Peyer's patch (tissue), 4 donors: ENCODE measurements around the gene EDIL3. TPM values are rescaled to one million over a fixed set of nuclear protein-coding genes. Genes with fewer than 3 reads are reported as not detected.
"Not testable (repeated sequence)": the region's sequence is repeated elsewhere in the genome, so short reads cannot be mapped to it uniquely, and the experiment has no call there.

Source experiments
- DNase-seq, 3 donors: peaks; one replicate each; pipeline ENCODE4 v3.0.0-alpha.2; 2017 to 2019
- H3K27ac ChIP-seq, 4 donors: fragments of 200-600 bp; sonication (generic); one replicate each; pipeline ENCODE4 v1.5.1; 2016 to 2019
- H3K27me3 ChIP-seq, 2 donors: fragments of 200-600 bp; sonication (generic); one replicate each; pipeline ENCODE4 v1.5.1; 2019
- H3K36me3 ChIP-seq, 3 donors: fragments of 200-600 bp; sonication (generic); one replicate each; pipeline ENCODE4 v1.5.1; 2016 to 2019
- H3K4me1 ChIP-seq, 4 donors: fragments of 200-600 bp; sonication (generic); one replicate each; pipeline ENCODE4 v1.5.1; 2016 to 2019
- H3K4me3 ChIP-seq, 4 donors: fragments of 200-600 bp; sonication (generic); 1 replicate in 3 of 4; 2 replicates in 1 of 4; pipeline ENCODE4 v1.5.1; 2016 to 2019; ENCODE audit warnings: mild to moderate bottlenecking in 1 of 4
- H3K9me3 ChIP-seq, 4 donors: fragments of 200-600 bp; sonication (generic); one replicate each; pipeline ENCODE4 v1.5.1; 2016 to 2019; ENCODE audit warnings: mild to moderate bottlenecking in 1 of 4
- POLR2A ChIP-seq, 2 donors: fragments of 450-650 bp; IDR thresholded peaks; one replicate each; pipeline ENCODE4 v1.5.1; 2017; ENCODE audit warnings: antibody characterized with exemption in 2 of 2, mild to moderate bottlenecking in 2 of 2, moderate library complexity in 2 of 2
- total RNA-seq, 4 donors: library from RNA; depleted of rRNA; stranded (reverse); fragments of >200 nt; gene quantifications; one replicate each; pipeline ENCODE4 v1.1.0, GENCODE V29; 2016
- TF ChIP-seq, protein P1 (sequence below), 6 experiments: fragments of 450-650 bp in 4 of 6; fragments of 200-600 bp in 2 of 6; sonication (generic) in 1 of 6; IDR thresholded peaks; one replicate each; pipeline ENCODE4 v1.5.1; 2017 to 2019; ENCODE audit warnings: antibody characterized with exemption in 6 of 6, mild to moderate bottlenecking in 3 of 6, moderate library complexity in 1 of 6

Gene EDIL3
- total RNA-seq, 4 donors from 2014 or later, result 6.0 to 18.2 (median 6.4) TPM

DNA sequence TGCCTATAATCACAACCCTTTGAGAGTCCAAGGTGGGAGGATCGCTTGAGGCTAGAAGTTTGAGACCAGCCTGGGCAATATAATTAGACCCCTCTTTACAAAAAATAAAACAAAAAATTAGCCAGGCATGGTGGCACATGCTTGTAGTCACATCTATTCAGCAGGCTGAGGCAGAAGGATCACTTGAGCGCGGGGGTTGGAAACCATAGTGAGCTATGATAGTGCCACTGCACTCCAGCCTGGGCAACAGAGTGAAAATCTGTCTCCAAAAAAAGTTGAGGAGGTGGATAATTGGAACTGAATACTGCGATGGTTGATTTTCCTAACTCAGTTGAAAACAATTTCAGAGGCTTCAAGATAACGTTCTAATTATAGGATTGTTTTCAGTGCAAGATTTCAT, 52.6 kb downstream of the EDIL3 start:
- no peak for DNase-seq
- Histone ChIP-seq H3K27ac (no peak overlapping the region), H3K27me3 (no peaks in the 10 kb centered on the region), H3K36me3 (no peaks in the 10 kb centered on the region), H3K4me1 (no peaks in the 10 kb centered on the region), H3K4me3 (no peak overlapping the region), H3K9me3 (no peaks in the 10 kb centered on the region)
- TF ChIP-seq POLR2A (IDR thresholded peaks at IDR 0.05), result no peak
- TF ChIP-seq, protein P1, sequence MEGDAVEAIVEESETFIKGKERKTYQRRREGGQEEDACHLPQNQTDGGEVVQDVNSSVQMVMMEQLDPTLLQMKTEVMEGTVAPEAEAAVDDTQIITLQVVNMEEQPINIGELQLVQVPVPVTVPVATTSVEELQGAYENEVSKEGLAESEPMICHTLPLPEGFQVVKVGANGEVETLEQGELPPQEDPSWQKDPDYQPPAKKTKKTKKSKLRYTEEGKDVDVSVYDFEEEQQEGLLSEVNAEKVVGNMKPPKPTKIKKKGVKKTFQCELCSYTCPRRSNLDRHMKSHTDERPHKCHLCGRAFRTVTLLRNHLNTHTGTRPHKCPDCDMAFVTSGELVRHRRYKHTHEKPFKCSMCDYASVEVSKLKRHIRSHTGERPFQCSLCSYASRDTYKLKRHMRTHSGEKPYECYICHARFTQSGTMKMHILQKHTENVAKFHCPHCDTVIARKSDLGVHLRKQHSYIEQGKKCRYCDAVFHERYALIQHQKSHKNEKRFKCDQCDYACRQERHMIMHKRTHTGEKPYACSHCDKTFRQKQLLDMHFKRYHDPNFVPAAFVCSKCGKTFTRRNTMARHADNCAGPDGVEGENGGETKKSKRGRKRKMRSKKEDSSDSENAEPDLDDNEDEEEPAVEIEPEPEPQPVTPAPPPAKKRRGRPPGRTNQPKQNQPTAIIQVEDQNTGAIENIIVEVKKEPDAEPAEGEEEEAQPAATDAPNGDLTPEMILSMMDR (IDR thresholded peaks at IDR 0.05), result no peak

DNA sequence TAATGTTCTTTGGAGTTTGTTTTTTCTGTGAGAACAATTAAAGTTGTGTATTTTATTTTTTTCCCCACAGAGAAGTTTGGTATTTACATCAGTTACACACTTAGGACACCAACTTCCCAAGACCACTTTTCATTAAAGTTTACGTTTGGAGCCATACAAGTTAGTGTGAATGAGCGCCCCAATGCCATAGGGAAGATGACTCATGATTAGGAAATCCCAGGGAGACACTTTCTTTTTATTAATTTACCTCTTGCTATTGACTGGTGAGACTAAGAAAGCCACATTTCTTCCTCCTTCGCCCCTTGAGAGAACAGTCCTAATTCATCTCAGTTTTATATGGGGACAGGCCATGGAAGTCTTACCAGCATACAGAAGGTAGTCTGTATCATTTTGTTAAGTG, 57.1 kb downstream of the EDIL3 start:
- Histone ChIP-seq H3K4me3 (no peak overlapping the region), H3K4me1 (no peaks in the 10 kb centered on the region), H3K27me3 (no peaks in the 10 kb centered on the region), H3K9me3 (no peaks in the 10 kb centered on the region), H3K27ac (no peak overlapping the region), H3K36me3 (no peaks in the 10 kb centered on the region)
- TF ChIP-seq, protein P1 (IDR thresholded peaks at IDR 0.05), result no peak
- TF ChIP-seq POLR2A (IDR thresholded peaks at IDR 0.05), result no peak
- DNase-seq, result no peak

DNA sequence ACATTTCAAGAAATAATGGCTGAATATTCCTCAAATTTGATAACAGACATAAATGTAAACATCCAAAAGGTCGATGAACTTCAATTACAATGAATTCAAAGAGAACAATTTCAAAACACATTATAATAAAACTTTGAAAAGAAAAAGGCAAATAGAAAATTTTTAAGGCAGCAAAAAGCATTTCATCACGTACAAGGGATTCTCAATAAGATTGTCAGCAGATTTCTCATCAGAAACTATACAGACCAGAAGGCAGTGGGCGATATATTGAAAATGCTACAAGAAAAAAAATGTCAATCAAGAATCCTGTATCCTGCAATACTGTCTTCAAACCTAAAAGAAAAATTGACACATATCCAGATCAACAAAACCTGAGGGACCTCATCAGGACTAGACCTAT, 62.0 kb downstream of the EDIL3 start:
- no peak for TF ChIP-seq POLR2A (IDR thresholded peaks at IDR 0.05)
- TF ChIP-seq, protein P1 (IDR thresholded peaks at IDR 0.05), result no peak
- Histone ChIP-seq H3K4me1 (no peaks in the 10 kb centered on the region), H3K4me3 (no peak overlapping the region), H3K9me3 (no peaks in the 10 kb centered on the region), H3K36me3 (no peaks in the 10 kb centered on the region), H3K27me3 (no peaks in the 10 kb centered on the region), H3K27ac (no peak overlapping the region)
- no peak for DNase-seq

DNA sequence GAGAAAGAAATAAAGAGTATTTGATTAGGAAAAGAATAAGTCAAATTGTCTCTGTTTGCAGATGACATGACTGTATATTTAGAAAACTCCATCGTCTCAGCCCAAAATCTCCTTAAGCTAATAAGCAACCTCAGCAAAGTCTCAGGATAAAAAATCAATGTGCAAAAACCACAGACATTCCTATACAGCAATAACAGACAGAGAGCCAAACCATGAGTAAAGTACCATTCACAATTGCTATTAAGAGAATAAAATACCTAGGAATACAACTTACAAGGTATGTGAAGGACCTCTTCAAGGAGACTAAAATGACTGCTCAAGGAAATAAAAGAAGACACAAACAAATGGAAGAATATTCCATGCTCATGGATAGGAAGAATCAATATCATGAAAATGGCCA, 66.9 kb downstream of the EDIL3 start:
- H3K9me3 ChIP-seq, DNase-seq, H3K27me3 ChIP-seq, H3K4me1 ChIP-seq, H3K36me3 ChIP-seq, H3K4me3 ChIP-seq, H3K27ac ChIP-seq: not testable (repeated sequence)

DNA sequence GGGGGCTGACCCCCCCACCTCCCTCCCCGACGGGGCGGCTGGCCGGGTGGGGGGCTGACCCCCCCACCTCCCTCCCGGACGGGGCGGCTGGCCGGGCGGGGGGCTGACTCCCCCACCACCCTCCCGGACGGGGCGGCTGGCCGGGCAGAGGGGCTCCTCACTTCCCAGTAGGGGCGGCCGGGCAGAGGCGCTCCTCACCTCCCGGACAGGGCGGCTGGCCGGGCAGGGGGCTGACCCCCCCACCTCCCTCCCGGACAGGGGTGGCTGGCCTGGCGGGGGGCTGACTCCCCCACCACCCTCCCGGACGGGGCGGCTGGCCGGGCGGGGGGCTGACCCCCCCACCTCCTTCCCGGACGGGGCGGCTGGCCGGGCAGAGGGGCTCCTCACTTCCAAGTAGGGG, 72.4 kb downstream of the EDIL3 start:
- not testable (repeated sequence) for H3K4me3 ChIP-seq, H3K36me3 ChIP-seq, H3K27me3 ChIP-seq, H3K9me3 ChIP-seq, H3K27ac ChIP-seq, DNase-seq, H3K4me1 ChIP-seq

DNA sequence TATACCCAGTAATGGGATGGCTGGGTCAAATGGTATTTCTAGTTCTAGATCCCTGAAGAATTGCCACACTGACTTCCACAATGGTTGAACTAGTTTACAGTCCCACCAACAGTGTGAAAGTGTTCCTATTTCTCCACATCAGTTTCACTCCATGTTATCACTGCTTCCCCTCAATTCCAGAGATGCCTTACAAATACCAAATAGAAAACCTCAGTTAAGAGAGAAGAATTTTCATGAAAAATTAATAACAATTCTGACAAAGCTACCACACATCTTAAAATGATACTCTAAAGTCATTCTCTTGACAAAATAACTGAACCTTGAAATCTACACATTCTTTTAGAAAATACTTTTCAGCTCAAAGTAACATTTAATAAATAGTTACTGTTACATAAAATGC, 74.8 kb downstream of the EDIL3 start:
- not testable (repeated sequence) for H3K4me1 ChIP-seq, H3K36me3 ChIP-seq, H3K4me3 ChIP-seq, H3K9me3 ChIP-seq, DNase-seq, H3K27me3 ChIP-seq, H3K27ac ChIP-seq

DNA sequence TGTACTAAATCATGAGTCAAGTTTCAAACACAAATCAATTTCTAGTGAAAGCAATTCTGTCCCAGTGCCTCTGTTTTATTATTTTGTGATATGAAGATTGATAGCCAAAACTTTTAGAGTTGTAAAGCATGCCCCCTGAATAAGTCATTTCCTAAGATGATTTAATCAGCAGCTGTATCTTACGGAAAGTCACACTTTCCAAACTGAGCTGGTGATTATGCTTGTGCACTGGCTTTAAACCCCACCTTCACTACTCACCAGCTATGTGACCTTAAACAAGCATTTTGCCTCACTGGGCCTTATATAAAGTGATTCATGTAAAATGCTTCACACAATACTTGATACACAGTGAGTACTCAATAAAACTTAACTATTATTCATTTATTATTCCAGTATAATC, 78.1 kb downstream of the EDIL3 start:
- Histone ChIP-seq H3K9me3 (no peaks in the 10 kb centered on the region), H3K27me3 (no peaks in the 10 kb centered on the region), H3K4me1 (no peaks in the 10 kb centered on the region), H3K36me3 (no peaks in the 10 kb centered on the region), H3K4me3 (no peak overlapping the region), H3K27ac (no peak overlapping the region)
- TF ChIP-seq, protein P1 (IDR thresholded peaks at IDR 0.05), result no peak
- TF ChIP-seq POLR2A (IDR thresholded peaks at IDR 0.05), result no peak
- DNase-seq, result no peak
